SK-N-SH (cell line): ENCODE results near the gene CD164L2.

ENCODE experiments used
- CTCF ChIP-seq: fragments of 200-600 bp; sonication (generic); IDR thresholded peaks from 2 replicates; pipeline ENCODE4 v1.6.1; 2017; ENCODE audit warnings: antibody characterized with exemption, mild to moderate bottlenecking, moderate library complexity
- EP300 ChIP-seq, 2 experiments: IDR thresholded peaks; 2 replicates each; pipeline versions ENCODE4 v1.4.0 to v1.6.1; 2012; ENCODE audit warnings: borderline replicate concordance in 1 of 2, low read depth in 1 of 2, low read length in 1 of 2
- EZH2phosphoT487 ChIP-seq: fragments of 200-600 bp; sonication (generic); IDR thresholded peaks from 2 replicates; pipeline ENCODE4 v1.6.1; 2017; ENCODE audit warnings: low read depth, mixed run types, mild to moderate bottlenecking, antibody characterized with exemption, moderate library complexity, borderline replicate concordance
- FOSL2 ChIP-seq: IDR thresholded peaks from 2 replicates; pipeline ENCODE4 v1.4.0; 2012; ENCODE audit warnings: low read depth, mild to moderate bottlenecking, moderate library complexity, borderline replicate concordance
- YY1 ChIP-seq: IDR thresholded peaks from 2 replicates; pipeline ENCODE4 v1.4.0; 2012; ENCODE audit warnings: low read depth, mild to moderate bottlenecking
- TF ChIP-seq, protein P1 (sequence below): IDR thresholded peaks from 2 replicates; pipeline ENCODE4 v1.6.1; 2012; ENCODE audit warnings: mild to moderate bottlenecking, low read depth, low read length, moderate library complexity
- TF ChIP-seq, protein P2 (sequence below): IDR thresholded peaks from 2 replicates; pipeline ENCODE4 v1.4.0; 2012; ENCODE audit warnings: low read depth

GRCh38 chr1:27406362-27406680 is 23.2 kb upstream of the CD164L2 start:
- no peak for TF ChIP-seq CTCF
- no peak for TF ChIP-seq YY1
- TF ChIP-seq, protein P1, sequence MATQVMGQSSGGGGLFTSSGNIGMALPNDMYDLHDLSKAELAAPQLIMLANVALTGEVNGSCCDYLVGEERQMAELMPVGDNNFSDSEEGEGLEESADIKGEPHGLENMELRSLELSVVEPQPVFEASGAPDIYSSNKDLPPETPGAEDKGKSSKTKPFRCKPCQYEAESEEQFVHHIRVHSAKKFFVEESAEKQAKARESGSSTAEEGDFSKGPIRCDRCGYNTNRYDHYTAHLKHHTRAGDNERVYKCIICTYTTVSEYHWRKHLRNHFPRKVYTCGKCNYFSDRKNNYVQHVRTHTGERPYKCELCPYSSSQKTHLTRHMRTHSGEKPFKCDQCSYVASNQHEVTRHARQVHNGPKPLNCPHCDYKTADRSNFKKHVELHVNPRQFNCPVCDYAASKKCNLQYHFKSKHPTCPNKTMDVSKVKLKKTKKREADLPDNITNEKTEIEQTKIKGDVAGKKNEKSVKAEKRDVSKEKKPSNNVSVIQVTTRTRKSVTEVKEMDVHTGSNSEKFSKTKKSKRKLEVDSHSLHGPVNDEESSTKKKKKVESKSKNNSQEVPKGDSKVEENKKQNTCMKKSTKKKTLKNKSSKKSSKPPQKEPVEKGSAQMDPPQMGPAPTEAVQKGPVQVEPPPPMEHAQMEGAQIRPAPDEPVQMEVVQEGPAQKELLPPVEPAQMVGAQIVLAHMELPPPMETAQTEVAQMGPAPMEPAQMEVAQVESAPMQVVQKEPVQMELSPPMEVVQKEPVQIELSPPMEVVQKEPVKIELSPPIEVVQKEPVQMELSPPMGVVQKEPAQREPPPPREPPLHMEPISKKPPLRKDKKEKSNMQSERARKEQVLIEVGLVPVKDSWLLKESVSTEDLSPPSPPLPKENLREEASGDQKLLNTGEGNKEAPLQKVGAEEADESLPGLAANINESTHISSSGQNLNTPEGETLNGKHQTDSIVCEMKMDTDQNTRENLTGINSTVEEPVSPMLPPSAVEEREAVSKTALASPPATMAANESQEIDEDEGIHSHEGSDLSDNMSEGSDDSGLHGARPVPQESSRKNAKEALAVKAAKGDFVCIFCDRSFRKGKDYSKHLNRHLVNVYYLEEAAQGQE = no peak
- TF ChIP-seq FOSL2 = no peak
- TF ChIP-seq, protein P2, sequence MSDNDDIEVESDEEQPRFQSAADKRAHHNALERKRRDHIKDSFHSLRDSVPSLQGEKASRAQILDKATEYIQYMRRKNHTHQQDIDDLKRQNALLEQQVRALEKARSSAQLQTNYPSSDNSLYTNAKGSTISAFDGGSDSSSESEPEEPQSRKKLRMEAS = no peak
- TF ChIP-seq EP300 (IDR thresholded peaks at IDR 0.05; ENCODE audit: borderline replicate concordance in 1 of 2, low read depth in 1 of 2, low read length in 1 of 2) = no peak
- no peak for TF ChIP-seq EZH2phosphoT487
